HTERT RPE-1 (cell line): ENCODE results near the gene C10orf71.

Source experiments
- in situ Hi-C: fragments of 300-500 bp; cut with MboI; formaldehyde crosslinking; loops from 4 replicates; pipeline ENCODE4 v1.14.3; 2020; ENCODE audit warnings: low sequenced_read_pairs

The C10orf71 gene

DNA sequence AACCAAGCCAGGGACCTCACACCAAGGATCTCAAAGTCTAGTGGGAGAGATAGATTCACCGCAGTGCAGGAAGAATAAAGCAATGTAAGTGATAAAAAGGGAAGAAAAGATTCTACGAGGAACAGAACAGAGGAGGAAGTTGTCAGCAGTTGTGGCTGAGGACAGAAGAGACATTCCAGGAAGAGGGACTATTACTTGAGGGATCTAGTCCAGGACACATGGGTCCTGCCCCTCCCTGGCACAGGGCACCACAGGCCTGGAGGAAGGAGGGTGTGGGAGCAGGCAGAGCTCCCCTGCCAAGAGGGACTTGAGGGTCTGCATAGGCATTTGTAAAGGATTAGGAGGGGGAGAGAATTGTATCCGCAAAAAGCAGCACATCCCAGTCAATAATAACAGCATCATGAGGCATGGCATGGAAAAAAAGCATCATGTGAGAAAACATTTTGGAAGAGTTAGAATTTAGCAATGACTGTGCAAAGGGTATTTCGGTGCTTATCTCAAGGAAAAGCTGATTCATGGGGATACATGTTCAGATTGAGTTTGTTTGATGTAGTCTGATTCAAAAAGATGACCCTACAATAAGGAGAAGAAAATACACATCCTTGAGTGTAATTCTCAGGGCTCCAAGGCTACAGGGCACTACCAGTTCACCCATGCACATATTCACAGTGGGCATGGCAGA, 12.7 kb downstream of the C10orf71 start:
- in situ Hi-C loops = no loop called here

DNA sequence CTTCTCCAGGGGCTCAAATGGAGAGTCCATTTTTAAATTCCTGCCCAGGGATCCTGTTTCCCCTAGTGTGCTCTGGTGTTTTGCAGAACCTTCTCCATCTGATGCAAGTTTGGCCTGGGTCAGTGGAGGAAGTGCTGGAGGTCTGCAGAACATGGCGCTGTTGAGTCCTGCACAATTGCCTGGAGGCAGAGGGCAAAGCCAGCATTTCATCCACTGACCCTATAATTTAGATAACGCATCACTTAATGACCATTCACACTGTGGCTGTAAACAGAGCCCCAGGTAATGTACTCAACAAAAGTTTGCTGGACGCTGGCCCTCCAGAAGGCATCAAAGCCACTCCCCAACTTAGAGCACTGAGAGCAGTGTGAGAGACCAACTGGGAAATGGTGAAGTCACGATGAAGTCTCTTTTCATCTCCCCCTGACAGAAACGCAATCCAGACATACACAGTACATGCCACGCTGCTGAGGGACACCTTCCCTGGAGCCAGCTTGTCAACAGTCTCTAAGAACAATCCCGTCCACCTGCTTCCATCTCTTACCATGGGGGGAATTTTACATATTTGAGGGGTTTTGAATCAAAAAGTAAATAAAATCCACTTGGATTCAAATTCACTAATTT, 13.4 kb downstream of the C10orf71 start:
- in situ Hi-C loops = no loop called here

DNA sequence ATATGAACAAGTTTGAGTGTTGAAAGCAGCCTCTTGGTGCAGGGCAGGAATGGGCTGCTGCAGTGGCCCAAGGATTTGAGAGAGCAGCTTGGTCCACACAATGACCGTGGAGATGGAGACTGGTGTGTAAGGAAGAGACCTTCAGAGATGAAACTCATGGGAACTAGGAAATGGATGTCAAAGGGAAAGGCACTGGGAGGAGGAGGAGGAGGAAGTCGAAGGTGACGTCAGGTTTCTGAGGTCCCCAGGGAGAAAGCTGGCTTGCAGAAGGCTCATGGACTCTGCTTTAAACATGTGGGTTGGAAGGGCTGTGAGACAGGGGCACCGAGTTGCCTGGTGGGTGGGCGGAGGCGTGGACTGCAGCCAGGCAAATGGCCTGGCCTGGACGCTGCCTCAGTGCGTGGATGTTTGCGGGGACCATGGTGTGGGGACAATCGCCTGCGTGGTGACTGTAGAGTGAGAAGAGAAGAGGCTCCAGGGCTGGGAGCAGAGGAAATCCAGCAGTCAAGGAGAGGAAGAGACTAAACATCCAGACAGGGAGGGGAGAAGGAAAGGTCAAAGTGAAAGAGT, 14.6 kb downstream of the C10orf71 start:
- in situ Hi-C loops = no loop called here

DNA sequence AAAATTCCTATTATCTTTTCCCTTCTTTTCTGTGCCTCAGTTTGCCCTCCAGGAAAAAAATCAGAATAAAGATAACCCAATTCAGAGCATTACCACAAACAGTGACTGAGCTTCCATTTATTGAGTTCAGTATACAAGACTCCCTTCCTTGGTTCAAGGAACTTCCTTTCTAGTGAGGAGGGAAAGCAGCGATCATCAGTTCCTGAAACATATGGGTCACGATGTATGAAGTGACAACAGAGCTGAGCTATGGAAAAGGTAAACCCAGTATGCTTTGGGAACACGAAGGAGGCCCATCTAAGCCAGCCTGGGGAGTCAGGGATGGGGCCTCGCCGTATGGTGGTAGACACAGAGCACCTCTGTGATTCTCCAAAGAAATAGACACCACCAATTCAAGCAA, 15.8 kb downstream of the C10orf71 start:
- in situ Hi-C loops = no loop called here

DNA sequence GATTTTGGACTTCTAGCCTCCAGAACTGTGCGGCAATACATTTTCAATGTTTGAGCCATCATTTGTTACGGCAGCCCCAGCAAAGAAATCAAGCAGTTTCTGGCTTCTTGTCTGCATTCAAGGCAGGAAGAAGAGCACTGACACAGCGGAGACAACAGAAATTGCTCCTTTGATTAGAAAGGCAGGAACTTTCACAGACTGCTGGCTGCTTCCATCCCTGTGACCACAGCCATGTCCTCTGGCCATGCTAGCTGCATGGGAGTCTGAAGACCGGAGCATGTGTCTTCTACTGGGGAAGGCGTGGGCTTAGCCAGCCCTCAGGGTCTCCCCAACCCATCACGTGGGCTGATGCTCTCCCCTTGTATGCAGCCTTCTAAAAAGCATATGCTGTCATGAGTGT, 19.1 kb downstream of the C10orf71 start:
- in situ Hi-C loops = no loop called here

DNA sequence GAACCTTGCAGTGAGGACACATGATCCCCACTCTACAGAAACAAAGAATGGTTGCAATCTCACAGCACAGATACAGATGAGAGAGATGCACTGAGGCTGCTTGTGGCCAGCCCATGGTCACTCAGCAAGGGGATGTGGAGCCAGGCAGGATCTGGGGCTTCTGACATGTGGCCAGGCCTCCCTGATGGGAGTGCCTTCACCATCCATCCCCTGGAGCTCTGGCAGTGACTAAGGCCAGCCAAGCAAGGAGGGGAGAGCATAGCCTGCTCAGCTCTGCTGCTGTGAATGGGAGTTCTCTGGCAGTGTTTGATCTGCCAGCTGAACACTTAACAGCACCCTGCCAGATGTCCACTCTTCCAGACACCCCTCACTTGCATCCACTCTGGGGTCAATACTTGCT, 19.8 kb downstream of the C10orf71 start:
- in situ Hi-C loops = no loop called here

DNA sequence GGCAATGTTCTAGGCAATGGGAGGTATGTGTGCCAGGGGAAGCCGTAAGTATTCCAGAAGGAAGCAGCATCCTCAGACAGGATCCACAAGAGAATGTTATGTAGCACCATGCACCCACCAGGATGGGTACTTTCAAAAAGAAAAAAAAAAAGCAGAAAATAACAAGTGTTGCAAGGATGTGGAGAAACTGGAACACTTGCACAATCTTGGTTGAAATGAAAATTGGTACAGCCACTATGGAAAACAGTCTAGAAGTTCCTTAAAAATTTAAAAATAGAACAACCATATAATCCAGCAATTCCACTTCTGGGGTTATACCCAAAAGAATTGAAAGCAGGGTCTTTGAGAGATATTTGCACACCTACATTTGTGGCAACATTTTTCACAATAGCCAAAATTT, 20.2 kb downstream of the C10orf71 start:
- in situ Hi-C loops = no loop called here

DNA sequence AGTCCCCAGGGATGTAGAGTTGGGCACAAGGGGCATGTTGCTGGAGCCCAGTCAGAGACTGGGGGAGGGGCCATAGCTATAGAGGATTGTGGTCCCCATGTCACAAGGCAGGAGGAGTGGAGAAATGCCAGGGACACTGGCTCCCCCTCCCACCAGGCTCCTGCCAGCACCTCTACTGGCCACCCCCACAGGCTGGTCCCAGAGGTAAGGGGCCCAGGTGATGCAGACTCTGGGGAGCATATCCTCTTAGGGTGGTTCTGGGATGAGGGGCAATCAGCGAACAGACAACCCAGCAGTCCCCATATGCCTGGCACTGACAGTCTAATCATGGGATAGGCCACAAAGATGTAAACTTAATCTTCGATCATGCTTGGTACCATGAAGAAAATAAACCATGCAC, 21.2 kb downstream of the C10orf71 start:
- in situ Hi-C loops = no loop called here

DNA sequence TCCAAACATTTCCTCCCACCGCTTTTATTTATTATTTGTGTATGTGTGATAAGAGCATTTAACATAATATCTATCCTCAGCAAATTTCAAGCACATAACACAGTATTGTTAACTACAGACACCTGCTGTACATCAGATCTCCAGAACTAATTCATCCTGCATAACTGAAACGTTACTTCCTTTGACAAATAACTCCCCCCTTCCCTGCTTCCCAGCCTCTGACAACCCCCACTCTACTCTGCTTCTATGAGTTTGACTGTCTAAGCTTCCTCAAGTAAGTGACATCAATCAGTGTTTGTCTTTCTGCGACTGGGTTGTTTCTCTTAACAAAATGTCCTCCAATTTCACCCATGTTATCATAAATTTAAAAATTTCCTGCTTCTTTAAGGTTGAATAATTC, 22.1 kb downstream of the C10orf71 start:
- in situ Hi-C loops = no loop called here

DNA sequence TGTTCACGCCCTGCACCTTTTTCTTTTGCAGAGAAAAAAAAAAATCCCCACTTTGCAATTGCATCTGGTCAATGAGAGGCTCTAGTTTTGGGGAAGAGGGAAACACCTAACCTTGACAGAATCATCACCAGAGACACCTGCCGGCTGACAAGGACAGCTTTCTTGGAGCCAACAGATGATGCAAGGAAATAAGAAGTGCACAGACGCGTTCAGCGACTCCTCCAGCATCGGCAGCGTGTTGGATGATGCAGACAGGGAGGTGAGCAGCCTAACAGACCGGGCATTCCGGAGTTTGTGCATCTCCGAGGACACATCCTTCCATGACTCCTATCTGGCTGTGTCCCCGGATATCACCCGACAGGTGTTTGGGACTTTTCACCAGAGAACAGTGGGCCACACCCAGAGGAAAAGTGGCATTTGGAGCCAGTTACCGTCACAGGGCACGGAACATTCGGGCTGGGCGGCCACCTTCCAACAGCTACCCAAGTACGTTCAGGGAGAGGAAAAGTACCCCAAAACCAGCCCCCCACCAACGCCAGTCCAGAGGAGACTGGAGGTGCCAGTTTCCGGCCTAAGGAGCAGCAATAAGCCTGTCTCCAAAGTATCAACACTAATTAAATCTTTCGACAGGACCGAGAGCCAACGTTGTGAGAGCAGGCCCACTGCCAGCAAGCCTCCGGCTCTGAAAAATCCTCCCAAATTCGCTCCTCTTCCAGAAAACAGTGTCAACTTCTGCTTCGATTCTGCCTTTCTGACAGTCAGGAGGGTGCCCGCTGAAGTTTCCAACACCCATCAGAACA, 23.6 kb downstream of the C10orf71 start:
- in situ Hi-C loops = no loop called here

DNA sequence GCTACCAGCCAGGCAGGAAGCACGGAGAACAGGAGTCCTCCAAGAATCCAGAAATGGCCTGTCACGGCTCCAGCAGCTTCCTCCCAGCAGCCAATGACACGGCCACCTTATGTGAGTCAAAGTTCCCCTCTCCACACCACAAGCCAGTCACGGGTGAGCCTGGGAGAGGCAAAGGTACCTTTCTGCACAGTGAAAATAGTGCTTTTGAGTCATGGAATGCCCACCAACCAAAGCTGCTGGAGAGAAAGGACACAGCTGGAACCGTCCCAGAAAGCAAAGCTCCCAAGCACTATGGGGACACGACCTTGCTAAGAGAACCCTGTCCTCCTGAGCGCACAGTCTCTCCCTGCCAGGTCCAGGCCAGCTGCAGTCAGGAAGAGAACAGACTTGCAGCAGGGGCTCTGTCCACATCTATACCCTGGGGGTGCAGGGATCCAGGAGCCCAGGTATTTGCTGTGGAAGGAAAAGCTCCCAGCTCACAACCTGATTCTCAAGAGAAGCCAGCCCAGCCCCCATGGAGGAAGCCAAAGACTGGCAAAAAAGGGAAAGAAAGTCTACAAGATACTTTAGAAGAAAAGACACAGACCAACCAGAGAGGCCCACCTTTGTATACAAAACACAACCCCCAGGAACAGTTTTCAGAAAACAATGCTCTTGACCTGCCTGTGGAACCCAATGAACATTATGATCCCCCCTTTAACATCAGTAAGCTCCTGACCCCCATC, 24.4 kb downstream of the C10orf71 start:
- in situ Hi-C loops = no loop called here

DNA sequence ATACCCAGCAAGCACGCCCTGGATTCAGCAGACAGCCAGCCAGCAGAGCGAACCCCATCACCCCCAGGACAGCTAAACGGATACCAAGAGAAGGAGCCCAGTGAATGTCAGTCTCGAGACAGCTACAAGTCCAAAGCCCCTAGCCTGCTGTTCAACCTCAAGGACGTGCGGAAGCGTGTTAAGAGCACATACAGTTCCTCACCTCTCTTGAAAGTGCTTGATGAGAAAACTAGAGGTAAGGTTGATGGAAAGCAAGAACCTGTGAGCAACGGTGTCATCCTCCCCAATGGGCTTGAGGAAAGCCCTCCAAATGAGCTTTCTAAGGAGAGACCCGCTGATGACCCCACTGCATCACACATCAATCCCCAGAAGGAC, 24.9 kb downstream of the C10orf71 start:
- in situ Hi-C loops = no loop called here

DNA sequence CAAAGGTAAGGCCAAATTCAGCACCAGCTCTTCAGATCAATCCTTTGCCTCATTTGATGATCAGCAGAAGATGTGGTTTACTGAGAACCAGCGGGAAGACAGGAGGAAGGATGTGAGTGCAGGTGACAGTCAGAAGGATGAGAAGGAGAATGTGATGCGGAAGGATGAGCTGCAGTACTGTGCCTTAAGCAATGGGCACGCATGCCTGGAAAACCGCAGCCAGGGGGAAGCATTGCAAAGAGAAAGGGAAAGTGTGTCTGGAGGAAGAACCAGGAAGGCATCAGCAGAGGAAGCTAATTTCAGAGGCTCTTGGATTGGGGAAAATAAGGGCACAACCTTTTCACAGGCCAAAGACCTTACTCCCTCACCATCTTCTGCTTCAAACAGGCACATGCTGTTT, 25.7 kb downstream of the C10orf71 start:
- in situ Hi-C loops = no loop called here

DNA sequence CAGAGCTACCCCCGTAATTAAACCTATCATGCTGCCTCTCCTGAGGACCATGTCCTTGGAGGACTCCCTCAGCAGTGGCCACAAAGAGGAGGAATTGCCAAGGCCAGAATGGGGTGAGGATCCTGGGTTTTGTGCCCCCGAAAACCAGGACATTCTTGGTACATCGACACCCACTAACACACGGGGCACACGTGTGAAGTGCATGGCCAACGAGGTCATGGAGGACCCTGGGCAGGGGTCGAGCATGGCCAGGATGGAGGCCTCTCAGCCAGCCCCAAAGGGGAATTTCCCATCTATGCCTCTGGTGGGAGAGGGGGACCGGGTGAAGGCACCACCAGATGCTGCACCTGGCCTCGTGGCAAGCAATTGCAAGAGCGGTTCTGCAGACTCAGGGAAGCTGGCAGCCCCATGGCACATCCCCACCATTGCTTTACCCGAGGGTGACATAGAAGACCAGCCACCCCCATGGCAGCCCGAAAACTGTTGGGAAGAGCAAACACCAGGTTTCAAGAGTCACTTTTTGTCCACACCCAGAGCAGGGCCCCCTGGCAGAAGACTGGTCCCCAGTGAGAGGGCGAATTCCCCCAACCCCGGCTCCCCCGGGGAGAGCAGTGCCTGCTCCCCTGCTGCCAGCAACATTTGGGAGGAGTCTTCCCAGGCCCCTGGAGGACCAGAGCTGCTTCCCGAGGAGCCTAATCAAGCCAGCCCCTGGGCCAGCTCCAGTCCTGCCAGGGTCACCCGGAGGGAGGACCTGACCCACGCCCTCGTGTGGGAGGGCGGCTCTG, 26.4 kb downstream of the C10orf71 start:
- in situ Hi-C loops = no loop called here

DNA sequence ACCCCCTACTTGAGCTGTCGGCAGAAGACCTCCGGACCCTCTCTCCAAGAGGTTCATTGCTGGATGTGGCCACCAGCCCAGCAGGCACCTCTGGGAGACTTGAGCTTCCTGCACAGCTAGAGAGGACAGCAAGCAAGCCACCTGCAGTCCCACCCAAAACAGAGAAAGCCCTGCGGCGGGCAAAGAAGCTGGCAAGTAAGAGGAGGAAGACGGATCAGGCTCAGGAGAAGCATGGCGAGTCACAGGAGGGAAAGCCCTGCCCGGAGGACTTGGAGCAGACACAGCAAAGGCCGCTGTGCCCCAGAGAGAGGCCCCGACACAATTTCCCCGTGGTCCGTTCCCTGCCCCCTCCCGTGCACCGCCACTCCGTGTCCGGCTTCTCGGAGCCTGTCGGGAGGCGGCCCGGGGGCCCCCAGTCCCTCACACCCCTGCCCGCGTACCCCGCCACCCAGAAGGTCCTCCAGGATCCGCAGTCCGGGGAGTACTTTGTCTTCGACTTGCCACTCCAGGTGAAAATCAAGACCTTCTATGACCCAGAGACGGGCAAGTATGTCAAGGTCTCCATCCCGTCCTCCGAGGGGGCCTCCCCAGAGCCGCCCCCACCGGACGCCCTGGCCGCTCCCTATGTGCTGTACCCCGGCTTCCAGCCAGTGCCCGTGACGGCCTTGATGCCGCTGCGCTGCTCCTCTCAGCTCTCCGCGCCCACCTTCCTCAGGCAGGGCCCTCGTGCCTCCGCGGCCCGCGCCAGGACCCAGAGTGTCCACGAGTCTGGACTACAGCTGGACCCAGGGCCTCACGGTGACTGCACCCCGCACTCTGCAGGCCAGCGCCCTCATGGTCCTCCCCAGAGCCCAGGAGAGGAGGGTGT, 27.2 kb downstream of the C10orf71 start:
- in situ Hi-C loops = no loop called here

DNA sequence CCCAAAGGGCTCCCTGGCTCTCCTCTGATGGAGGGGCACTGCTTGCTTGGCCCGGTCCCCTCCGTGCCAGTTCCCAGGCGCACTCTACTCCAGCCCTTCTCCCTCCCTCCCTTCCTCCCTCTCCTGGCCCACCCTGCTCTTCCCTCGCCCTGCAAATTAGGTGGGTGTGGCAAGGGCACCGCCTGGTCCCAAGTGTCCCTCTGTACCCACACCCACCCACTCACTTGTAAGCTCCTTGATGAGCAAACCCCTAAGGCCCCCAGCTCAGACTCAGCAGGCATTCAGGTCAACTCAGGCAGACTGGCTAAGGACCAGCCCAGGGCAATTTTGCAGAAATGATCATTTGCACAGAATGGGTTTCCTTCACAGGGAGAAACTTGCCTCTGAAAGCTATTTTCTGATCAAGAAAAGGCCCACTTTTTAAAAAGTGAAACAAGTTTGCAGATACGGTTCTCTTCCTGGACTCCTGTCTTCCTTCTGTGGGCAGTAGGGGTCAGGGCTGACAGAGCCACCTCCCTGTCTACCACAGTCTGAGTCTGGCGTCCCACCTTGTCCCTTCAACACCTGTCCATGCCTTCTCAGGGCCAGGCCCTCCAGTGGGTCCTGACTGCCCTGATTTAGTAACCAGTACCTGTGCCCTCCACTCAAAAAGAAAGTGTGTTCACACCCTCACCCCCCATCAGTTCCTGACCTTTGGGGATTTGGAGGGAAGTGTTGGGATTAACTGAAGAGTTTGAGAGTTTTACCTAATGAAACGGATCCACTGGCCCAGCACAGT, 28.3 kb downstream of the C10orf71 start:
- in situ Hi-C loops = no loop called here

DNA sequence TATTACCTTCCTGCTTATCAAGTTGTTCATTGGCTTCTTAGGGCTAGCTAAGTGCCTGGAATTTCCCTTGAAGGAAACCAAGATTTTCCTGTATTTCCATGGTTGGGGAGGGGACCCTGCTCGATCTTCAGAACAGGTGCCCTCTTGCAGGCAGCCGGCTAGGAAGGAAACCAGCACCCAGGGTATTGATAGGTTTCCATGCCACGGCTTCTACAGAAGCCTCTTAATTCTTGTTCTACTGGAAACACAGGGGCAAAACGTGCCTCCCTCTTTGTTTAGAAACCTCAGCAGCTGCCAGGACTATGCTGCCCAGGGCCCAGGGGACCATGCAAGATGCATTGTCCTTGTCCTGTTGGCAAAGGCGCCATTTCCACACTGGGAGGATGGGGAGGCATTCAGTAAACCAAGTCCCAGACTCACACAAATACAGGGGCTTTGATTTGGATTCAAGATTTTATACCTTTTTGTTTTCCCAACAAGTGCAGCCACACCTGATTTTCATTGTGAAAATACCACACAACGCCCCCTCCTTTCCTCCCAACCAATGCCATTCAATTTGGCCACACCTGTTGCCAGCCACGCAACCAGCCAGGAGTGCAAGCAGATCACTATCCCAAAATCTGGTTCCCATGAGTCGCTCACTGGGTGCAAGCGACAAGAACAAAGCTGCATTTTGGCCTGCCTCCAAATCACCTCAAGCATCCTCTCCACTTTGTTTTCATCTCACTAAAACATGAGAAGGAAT, 29.6 kb downstream of the C10orf71 start:
- in situ Hi-C loops = no loop called here

DNA sequence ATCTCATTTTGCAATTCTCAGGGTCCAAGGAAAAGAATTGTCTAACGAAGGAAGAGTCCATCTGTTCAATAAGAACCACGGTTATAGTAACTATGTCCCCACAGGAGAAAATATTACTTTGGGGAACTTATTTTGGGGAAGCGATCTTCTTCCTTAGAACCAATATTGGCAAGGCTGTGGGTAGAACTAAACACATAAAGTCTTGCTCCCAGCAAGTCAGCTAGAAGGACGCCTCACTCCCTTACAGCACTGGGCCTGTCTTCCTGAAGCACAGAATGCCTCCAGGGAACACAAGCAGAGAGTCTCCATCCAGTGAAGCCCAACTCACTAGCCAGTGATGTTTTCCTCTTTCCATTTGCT, 30.2 kb downstream of the C10orf71 start:
- in situ Hi-C loops = no loop called here
